GM23338 (cell line): ENCODE data around the gene ATP5ME. TPM values are rescaled to one million over a fixed set of nuclear protein-coding genes. Genes with fewer than 3 reads are reported as not detected.

Experiments used
- ATAC-seq: fragments of 200-7000 bp; cut with Tn5 transposase; 3 replicates; pipeline ENCODE4 v1.9.1; 2020
- DNase-seq: peaks from one replicate; pipeline ENCODE4 v3.0.0-alpha.2; 2015; ENCODE audit warnings: low spot score
- H2AFZ ChIP-seq: fragments of 200-600 bp; sonication (generic); 2 replicates; pipeline ENCODE4 v1.8.0; 2016; ENCODE audit warnings: antibody characterized with exemption, mild to moderate bottlenecking, moderate library complexity
- H3F3A ChIP-seq: fragments of 200-600 bp; sonication (generic); replicated peaks from 2 replicates; pipeline ENCODE4 v1.8.0; 2017; ENCODE audit warnings: antibody characterized with exemption, mixed run types, low read depth
- H3K27ac ChIP-seq: fragments of 200-600 bp; sonication (generic); 2 replicates; pipeline ENCODE4 v1.6.1; 2016; ENCODE audit warnings: low read depth
- H3K27me3 ChIP-seq: fragments of 200-600 bp; sonication (generic); 2 replicates; pipeline ENCODE4 v1.8.0; 2016; ENCODE audit warnings: mild to moderate bottlenecking, mixed run types, moderate library complexity; ENCODE audit not compliant: insufficient read depth
- H3K36me3 ChIP-seq: fragments of 200-600 bp; sonication (generic); 2 replicates; pipeline ENCODE4 v1.8.0; 2016; ENCODE audit warnings: mild to moderate bottlenecking; ENCODE audit not compliant: insufficient read depth
- H3K4me1 ChIP-seq: fragments of 200-600 bp; sonication (generic); 2 replicates; pipeline ENCODE4 v1.8.0; 2016; ENCODE audit warnings: mild to moderate bottlenecking, moderate library complexity; ENCODE audit not compliant: insufficient read depth
- H3K4me2 ChIP-seq: fragments of 200-600 bp; sonication (generic); 2 replicates; pipeline ENCODE4 v1.7.1; 2017; ENCODE audit warnings: mixed run types
- H3K4me3 ChIP-seq: fragments of 200-600 bp; sonication (generic); 2 replicates; pipeline ENCODE4 v1.6.1; 2016; ENCODE audit warnings: mixed run types
- H3K79me2 ChIP-seq: fragments of 200-600 bp; sonication (generic); replicated peaks from 2 replicates; pipeline ENCODE4 v1.8.0; 2017; ENCODE audit warnings: mild to moderate bottlenecking; ENCODE audit not compliant: insufficient read depth
- H3K9me2 ChIP-seq: fragments of 200-600 bp; sonication (generic); 2 replicates; pipeline ENCODE4 v1.8.0; 2017; ENCODE audit not compliant: insufficient read depth
- H4K20me1 ChIP-seq: fragments of 200-600 bp; sonication (generic); replicated peaks from 2 replicates; pipeline ENCODE4 v1.8.0; 2017; ENCODE audit warnings: mild to moderate bottlenecking; ENCODE audit not compliant: insufficient read depth
- H3K27ac Mint-ChIP-seq: 2 replicates; pipeline ENCODE4 v1.8.0; 2020; ENCODE audit warnings: inconsistent platforms, mild to moderate bottlenecking, moderate library complexity, mixed read lengths
- H3K27me3 Mint-ChIP-seq: 3 replicates; pipeline ENCODE4 v1.8.0; 2022; ENCODE audit warnings: low read depth, mild to moderate bottlenecking, moderate library complexity, mixed read lengths, inconsistent platforms; ENCODE audit not compliant: insufficient read depth, poor library complexity
- H3K36me3 Mint-ChIP-seq: 3 replicates; pipeline ENCODE4 v1.8.0; 2021; ENCODE audit warnings: low read depth, mild to moderate bottlenecking, inconsistent platforms, moderate library complexity, mixed read lengths
- H3K4me1 Mint-ChIP-seq: 3 replicates; pipeline ENCODE4 v1.8.0; 2020; ENCODE audit warnings: mild to moderate bottlenecking, inconsistent platforms, mixed read lengths
- H3K4me3 Mint-ChIP-seq: 3 replicates; pipeline ENCODE4 v1.8.0; 2021; ENCODE audit warnings: moderate library complexity, mild to moderate bottlenecking, inconsistent platforms, mixed read lengths
- H3K9me3 Mint-ChIP-seq: 3 replicates; pipeline ENCODE4 v1.8.0; 2020; ENCODE audit warnings: moderate library complexity, mild to moderate bottlenecking, inconsistent platforms, mixed read lengths
- CREB1 ChIP-seq: fragments of 250-450 bp; sonication (Bioruptor Pico); IDR thresholded peaks from 2 replicates; pipeline ENCODE4 v1.5.0; 2020; ENCODE audit warnings: low read depth, mild to moderate bottlenecking, moderate library complexity
- CTCF ChIP-seq, 2 experiments: fragments of 200-600 bp in 1 of 2; sonication (generic) in 1 of 2; conservative IDR thresholded peaks; 2 replicates each; pipeline versions ENCODE4 v1.5.1 to v1.6.1; 2016 to 2017; ENCODE audit warnings: antibody characterized with exemption in 2 of 2, low read depth in 2 of 2, mild to moderate bottlenecking in 2 of 2, moderate library complexity in 1 of 2
- EZH2 ChIP-seq: fragments of 200-600 bp; sonication (generic); IDR thresholded peaks from one replicate; pipeline ENCODE4 v1.8.0; 2017; ENCODE audit warnings: antibody characterized with exemption, mild to moderate bottlenecking, low read depth; ENCODE audit not compliant: unreplicated experiment
- EZH2phosphoT487 ChIP-seq: fragments of 200-600 bp; sonication (generic); IDR thresholded peaks from one replicate; pipeline ENCODE4 v1.8.1; 2018; ENCODE audit warnings: antibody characterized with exemption; ENCODE audit not compliant: unreplicated experiment
- JUNB ChIP-seq: IDR thresholded peaks from one replicate; pipeline ENCODE4 v1.6.1; 2016; ENCODE audit warnings: antibody characterized with exemption; ENCODE audit not compliant: unreplicated experiment
- NANOG ChIP-seq: IDR thresholded peaks from 2 replicates; pipeline ENCODE4 v1.6.1; 2016; ENCODE audit warnings: antibody characterized with exemption, borderline replicate concordance
- POLR2AphosphoS5 ChIP-seq: IDR thresholded peaks from 2 replicates; pipeline ENCODE4 v1.6.1; 2016; ENCODE audit warnings: antibody characterized with exemption, low read depth
- STAT1 ChIP-seq: IDR thresholded peaks from one replicate; pipeline ENCODE4 v1.6.1; 2016; ENCODE audit warnings: antibody characterized with exemption; ENCODE audit not compliant: unreplicated experiment
- ZNF114 ChIP-seq: fragments of 250-450 bp; sonication (Bioruptor Pico); IDR thresholded peaks from 2 replicates; pipeline ENCODE4 v1.5.0; 2020; ENCODE audit warnings: mild to moderate bottlenecking, moderate library complexity
- polyA plus RNA-seq: library from polyadenylated mRNA; unstranded; fragments of >200 nt; fragmentation: Nextera tagmentation; extraction: Ambion mirVana; gene quantifications from 2 replicates; pipeline ENCODE4 v1.2.1, GENCODE V29; 2016
- total RNA-seq: library from RNA; depleted of rRNA; stranded (reverse); fragments of >200 nt; shearing (Covaris generic); gene quantifications from 2 replicates; pipeline ENCODE4 v1.2.3, GENCODE V29; 2014
- TF ChIP-seq, protein P1 (sequence below): fragments of 250-450 bp; sonication (Bioruptor Pico); IDR thresholded peaks from 2 replicates; pipeline ENCODE4 v1.5.0; 2020; ENCODE audit warnings: mild to moderate bottlenecking, moderate library complexity
- TF ChIP-seq, protein P2 (sequence below): IDR thresholded peaks from 2 replicates; pipeline ENCODE4 v1.6.1; 2016; ENCODE audit warnings: antibody characterized with exemption

ATP5ME gene
- total and polyA plus RNA-seq, 2 experiments from 2014 or later: 60.5 to 2,021 TPM

DNA sequence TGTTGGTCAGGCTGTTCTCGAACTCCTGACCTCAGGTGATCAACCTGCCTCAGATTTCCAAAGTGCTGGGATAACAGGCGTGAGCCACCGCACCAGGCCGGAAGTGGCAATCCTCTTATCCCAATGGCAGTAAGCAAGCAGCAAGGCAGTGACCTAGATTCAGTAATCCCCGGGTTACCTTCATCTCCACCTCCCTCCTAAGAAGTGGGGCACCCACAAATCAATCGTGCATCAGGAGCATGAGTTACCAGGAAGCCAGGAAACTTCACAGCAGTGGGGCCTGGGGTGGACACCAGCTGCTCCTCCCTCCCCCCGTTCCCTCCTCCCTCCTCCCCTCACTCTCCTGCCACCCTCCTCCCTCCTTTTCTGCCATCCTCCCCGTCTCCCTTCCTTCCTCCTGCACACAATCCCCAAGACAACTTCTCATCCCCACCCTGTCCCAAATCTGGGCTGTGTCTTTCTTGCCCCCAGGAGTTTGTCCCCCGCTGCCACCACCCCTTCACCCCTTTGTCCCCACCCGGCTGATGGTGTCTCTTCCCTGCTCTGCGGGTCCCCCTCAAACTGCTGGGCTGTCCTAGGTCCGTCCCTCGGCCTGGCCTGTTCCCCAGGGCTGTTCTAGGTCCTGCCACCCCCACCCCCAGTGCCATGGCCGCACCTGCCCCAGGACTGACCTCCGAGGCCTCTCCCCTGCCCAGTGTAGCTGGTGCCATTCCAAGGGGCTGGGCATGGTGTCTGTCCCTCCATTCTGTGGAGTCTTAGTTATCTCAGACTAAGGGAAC lies 46.5 kb downstream of the ATP5ME start (continued):
- TF ChIP-seq, protein P1, sequence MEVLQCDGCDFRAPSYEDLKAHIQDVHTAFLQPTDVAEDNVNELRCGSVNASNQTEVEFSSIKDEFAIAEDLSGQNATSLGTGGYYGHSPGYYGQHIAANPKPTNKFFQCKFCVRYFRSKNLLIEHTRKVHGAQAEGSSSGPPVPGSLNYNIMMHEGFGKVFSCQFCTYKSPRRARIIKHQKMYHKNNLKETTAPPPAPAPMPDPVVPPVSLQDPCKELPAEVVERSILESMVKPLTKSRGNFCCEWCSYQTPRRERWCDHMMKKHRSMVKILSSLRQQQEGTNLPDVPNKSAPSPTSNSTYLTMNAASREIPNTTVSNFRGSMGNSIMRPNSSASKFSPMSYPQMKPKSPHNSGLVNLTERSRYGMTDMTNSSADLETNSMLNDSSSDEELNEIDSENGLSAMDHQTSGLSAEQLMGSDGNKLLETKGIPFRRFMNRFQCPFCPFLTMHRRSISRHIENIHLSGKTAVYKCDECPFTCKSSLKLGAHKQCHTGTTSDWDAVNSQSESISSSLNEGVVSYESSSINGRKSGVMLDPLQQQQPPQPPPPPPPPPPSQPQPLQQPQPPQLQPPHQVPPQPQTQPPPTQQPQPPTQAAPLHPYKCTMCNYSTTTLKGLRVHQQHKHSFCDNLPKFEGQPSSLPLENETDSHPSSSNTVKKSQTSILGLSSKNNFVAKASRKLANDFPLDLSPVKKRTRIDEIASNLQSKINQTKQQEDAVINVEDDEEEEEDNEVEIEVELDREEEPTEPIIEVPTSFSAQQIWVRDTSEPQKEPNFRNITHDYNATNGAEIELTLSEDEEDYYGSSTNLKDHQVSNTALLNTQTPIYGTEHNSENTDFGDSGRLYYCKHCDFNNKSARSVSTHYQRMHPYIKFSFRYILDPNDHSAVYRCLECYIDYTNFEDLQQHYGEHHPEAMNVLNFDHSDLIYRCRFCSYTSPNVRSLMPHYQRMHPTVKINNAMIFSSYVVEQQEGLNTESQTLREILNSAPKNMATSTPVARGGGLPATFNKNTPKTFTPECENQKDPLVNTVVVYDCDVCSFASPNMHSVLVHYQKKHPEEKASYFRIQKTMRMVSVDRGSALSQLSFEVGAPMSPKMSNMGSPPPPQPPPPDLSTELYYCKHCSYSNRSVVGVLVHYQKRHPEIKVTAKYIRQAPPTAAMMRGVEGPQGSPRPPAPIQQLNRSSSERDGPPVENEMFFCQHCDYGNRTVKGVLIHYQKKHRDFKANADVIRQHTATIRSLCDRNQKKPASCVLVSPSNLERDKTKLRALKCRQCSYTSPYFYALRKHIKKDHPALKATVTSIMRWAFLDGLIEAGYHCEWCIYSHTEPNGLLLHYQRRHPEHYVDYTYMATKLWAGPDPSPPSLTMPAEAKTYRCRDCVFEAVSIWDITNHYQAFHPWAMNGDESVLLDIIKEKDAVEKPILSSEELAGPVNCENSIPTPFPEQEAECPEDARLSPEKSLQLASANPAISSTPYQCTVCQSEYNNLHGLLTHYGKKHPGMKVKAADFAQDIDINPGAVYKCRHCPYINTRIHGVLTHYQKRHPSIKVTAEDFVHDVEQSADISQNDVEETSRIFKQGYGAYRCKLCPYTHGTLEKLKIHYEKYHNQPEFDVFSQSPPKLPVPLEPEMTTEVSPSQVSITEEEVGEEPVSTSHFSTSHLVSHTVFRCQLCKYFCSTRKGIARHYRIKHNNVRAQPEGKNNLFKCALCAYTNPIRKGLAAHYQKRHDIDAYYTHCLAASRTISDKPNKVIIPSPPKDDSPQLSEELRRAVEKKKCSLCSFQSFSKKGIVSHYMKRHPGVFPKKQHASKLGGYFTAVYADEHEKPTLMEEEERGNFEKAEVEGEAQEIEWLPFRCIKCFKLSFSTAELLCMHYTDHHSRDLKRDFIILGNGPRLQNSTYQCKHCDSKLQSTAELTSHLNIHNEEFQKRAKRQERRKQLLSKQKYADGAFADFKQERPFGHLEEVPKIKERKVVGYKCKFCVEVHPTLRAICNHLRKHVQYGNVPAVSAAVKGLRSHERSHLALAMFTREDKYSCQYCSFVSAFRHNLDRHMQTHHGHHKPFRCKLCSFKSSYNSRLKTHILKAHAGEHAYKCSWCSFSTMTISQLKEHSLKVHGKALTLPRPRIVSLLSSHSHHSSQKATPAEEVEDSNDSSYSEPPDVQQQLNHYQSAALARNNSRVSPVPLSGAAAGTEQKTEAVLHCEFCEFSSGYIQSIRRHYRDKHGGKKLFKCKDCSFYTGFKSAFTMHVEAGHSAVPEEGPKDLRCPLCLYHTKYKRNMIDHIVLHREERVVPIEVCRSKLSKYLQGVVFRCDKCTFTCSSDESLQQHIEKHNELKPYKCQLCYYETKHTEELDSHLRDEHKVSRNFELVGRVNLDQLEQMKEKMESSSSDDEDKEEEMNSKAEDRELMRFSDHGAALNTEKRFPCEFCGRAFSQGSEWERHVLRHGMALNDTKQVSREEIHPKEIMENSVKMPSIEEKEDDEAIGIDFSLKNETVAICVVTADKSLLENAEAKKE: no peak
- no peak for TF ChIP-seq POLR2AphosphoS5
- TF ChIP-seq CREB1 (CRISPR knock-in tag): no peak
- TF ChIP-seq EZH2phosphoT487: no peak
- TF ChIP-seq JUNB: no peak
- TF ChIP-seq STAT1: no peak

GRCh38 chr4:626201-627091 lies 47.6 kb downstream of the ATP5ME start:
- H3K27ac ChIP-seq: no peak overlapping the region
- Mint-ChIP-seq H3K4me1 (peaks cover 10% of the 10 kb centered on the region), H3K27me3 (peaks cover 19% of the 10 kb centered on the region), H3K9me3 (peaks cover 8% of the 10 kb centered on the region), H3K36me3 (peaks cover 1% of the 10 kb centered on the region; the same call in 1 of the 3 replicates), H3K27ac (no peak overlapping the region), H3K4me3 (no peak overlapping the region)
- no peaks in the 10 kb centered on the region for H3K79me2 ChIP-seq
- H3K36me3 ChIP-seq: no peaks in the 10 kb centered on the region
- H3K9me2 ChIP-seq: no peaks in the 10 kb centered on the region
- DNase-seq (no peak), ATAC-seq (no peak)
- H2AFZ ChIP-seq: no peak overlapping the region
- H3K4me1 ChIP-seq: no peaks in the 10 kb centered on the region; the same call in 1 of the 2 replicates
- no peaks in the 10 kb centered on the region for H3K27me3 ChIP-seq
- H3K4me3 ChIP-seq: no peak overlapping the region
- H3F3A ChIP-seq: no peaks in the 10 kb centered on the region
- H4K20me1 ChIP-seq: no peaks in the 10 kb centered on the region
- no peak overlapping the region for H3K4me2 ChIP-seq
- TF ChIP-seq NANOG (no peak), STAT1 (no peak), EZH2phosphoT487 (no peak), ZNF114 (CRISPR knock-in tag) (no peak), CTCF (conservative IDR thresholded peaks at IDR 0.05; ENCODE audit: low read depth in 2 of 2) (no peak), EZH2 (no peak)
- TF ChIP-seq, protein P2, sequence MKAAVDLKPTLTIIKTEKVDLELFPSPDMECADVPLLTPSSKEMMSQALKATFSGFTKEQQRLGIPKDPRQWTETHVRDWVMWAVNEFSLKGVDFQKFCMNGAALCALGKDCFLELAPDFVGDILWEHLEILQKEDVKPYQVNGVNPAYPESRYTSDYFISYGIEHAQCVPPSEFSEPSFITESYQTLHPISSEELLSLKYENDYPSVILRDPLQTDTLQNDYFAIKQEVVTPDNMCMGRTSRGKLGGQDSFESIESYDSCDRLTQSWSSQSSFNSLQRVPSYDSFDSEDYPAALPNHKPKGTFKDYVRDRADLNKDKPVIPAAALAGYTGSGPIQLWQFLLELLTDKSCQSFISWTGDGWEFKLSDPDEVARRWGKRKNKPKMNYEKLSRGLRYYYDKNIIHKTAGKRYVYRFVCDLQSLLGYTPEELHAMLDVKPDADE: no peak
